Naive thymus-derived CD4-positive, alpha-beta T cell (primary cell): ENCODE data around the gene AUH. TPM values are rescaled to one million over a fixed set of nuclear protein-coding genes. Genes with fewer than 3 reads are reported as not detected.

Experiments used
- ATAC-seq: fragments of 150-1000 bp; cut with Tn5 transposase; 2 replicates; pipeline ENCODE4 v1.10.0; 2021; ENCODE audit warnings: mild to moderate bottlenecking, moderate library complexity
- CTCF ChIA-PET: fragments of 350-600 bp; sonication (Branson Sonifier 250); formaldehyde crosslinking; loops from one replicate; lab custom pipeline; 2021; ENCODE audit warnings: antibody characterized with exemption; lab: Charles Lee
- POLR2A ChIA-PET: fragments of 350-600 bp; sonication (Branson Sonifier 250); formaldehyde crosslinking; loops from one replicate; lab custom pipeline; 2021; ENCODE audit warnings: antibody characterized with exemption, inconsistent platforms; lab: Charles Lee
- DNase-seq, 9 donors: peaks; one replicate each; pipeline versions ENCODE4 v3.0.0 to v3.0.0-alpha.2; 2020 to 2022; ENCODE audit warnings: mixed read lengths in 1 of 9
- H3K27ac ChIP-seq: one replicate; pipeline ENCODE4 v1.7.0; 2013; ENCODE audit warnings: mild to moderate bottlenecking, low read depth, low read length, moderate library complexity
- H3K27me3 ChIP-seq, 2 donors: one replicate each; pipeline ENCODE4 v1.7.0; 2013; ENCODE audit warnings: low read length in 2 of 2, mild to moderate bottlenecking in 2 of 2, moderate library complexity in 2 of 2; ENCODE audit not compliant: control insufficient read depth in 2 of 2, insufficient read depth in 2 of 2
- H3K36me3 ChIP-seq, 3 experiments: 1 replicate in 2 of 3; 2 replicates in 1 of 3; pipeline ENCODE4 v1.7.0; 2013; ENCODE audit warnings: low read length in 3 of 3, mild to moderate bottlenecking in 3 of 3, moderate library complexity in 1 of 3; ENCODE audit not compliant: insufficient read depth in 3 of 3, control insufficient read depth in 2 of 3
- H3K4me1 ChIP-seq, 2 donors: one replicate each; pipeline ENCODE4 v1.7.0; 2013; ENCODE audit warnings: low read length in 2 of 2, mild to moderate bottlenecking in 2 of 2, moderate library complexity in 1 of 2; ENCODE audit not compliant: control insufficient read depth in 2 of 2, insufficient read depth in 2 of 2
- H3K4me3 ChIP-seq: 2 replicates; pipeline ENCODE4 v1.7.0; 2013; ENCODE audit warnings: mild to moderate bottlenecking, low read length
- H3K9me3 ChIP-seq, 3 experiments: 1 replicate in 2 of 3; 2 replicates in 1 of 3; pipeline ENCODE4 v1.7.0; 2013; ENCODE audit warnings: low read length in 3 of 3; ENCODE audit not compliant: control insufficient read depth in 2 of 3
- H3K27ac Mint-ChIP-seq, 9 donors: one replicate each; pipeline ENCODE4 v1.8.0; 2020 to 2022; ENCODE audit warnings: mixed read lengths in 9 of 9, mild to moderate bottlenecking in 8 of 9, moderate library complexity in 5 of 9, inconsistent platforms in 2 of 9
- H3K27me3 Mint-ChIP-seq, 5 donors: one replicate each; pipeline ENCODE4 v1.8.0; 2021 to 2022; ENCODE audit warnings: mixed read lengths in 5 of 5, mild to moderate bottlenecking in 1 of 5
- H3K36me3 Mint-ChIP-seq, 5 donors: one replicate each; pipeline ENCODE4 v1.8.0; 2020 to 2022; ENCODE audit warnings: mixed read lengths in 5 of 5, mild to moderate bottlenecking in 3 of 5, inconsistent platforms in 1 of 5
- H3K4me1 Mint-ChIP-seq, 7 donors: one replicate each; pipeline ENCODE4 v1.8.0; 2020 to 2022; ENCODE audit warnings: mixed read lengths in 7 of 7, mild to moderate bottlenecking in 3 of 7, inconsistent platforms in 1 of 7
- H3K4me3 Mint-ChIP-seq, 10 donors: one replicate each; pipeline ENCODE4 v1.8.0; 2020 to 2022; ENCODE audit warnings: mild to moderate bottlenecking in 10 of 10, mixed read lengths in 10 of 10, moderate library complexity in 6 of 10, inconsistent platforms in 2 of 10
- H3K9me3 Mint-ChIP-seq, 11 donors: one replicate each; pipeline ENCODE4 v1.8.0; 2020 to 2022; ENCODE audit warnings: mixed read lengths in 11 of 11, mild to moderate bottlenecking in 4 of 11, inconsistent platforms in 1 of 11, moderate library complexity in 1 of 11
- intact Hi-C, 2 donors: fragments of 100-400 bp; cut with micrococcal nuclease; formaldehyde crosslinking; loops; one replicate each; pipeline ENCODE4 v1.15.1; 2023
- polyA plus RNA-seq, 2 donors: library from polyadenylated mRNA; unstranded; fragments of 300-500 nt; fragmentation: Illumina TruSeq; gene quantifications; one replicate each; pipeline ENCODE4 v1.2.3, GENCODE V29; 2021
- total RNA-seq, 6 experiments: library from RNA in 5 of 6; stranded (reverse) in 5 of 6; gene quantifications; 1 replicate in 5 of 6; 2 replicates in 1 of 6; pipeline ENCODE4 v1.2.3 and lab custom pipeline; 2021 to 2026

AUH gene
- total and polyA plus RNA-seq, 7 experiments from 2014 or later: 11.6 to 30.1 (median 17.8) TPM

GRCh38 chr9:91211414-91211813 lies 150.3 kb downstream of the AUH start:
- POLR2A ChIA-PET: no interaction called here
- peak overlapping the region in 1 of 10 donors; percentile 79 for H3K4me3 Mint-ChIP-seq
- no peaks in the 10 kb centered on the region for H3K36me3 ChIP-seq
- peaks cover 0 to 2% (median 0%) of the 10 kb centered on the region in 11 donors for H3K9me3 Mint-ChIP-seq
- peaks cover 0 to 39% (median 0%) of the 10 kb centered on the region in 5 donors for H3K36me3 Mint-ChIP-seq
- no peaks in the 10 kb centered on the region for H3K27me3 ChIP-seq
- intact Hi-C loops: no loop called here
- ATAC-seq: no peak
- no peak for DNase-seq
- CTCF ChIA-PET: no interaction called here
- H3K4me1 ChIP-seq: peaks cover 17 to 18% of the 10 kb centered on the region in 2 donors
- H3K27ac ChIP-seq: no peak overlapping the region
- H3K27me3 Mint-ChIP-seq: no peaks in the 10 kb centered on the region
- H3K4me3 ChIP-seq: no peak overlapping the region
- no peaks in the 10 kb centered on the region for H3K9me3 ChIP-seq
- H3K27ac Mint-ChIP-seq: peak overlapping the region in 6 of 9 donors; percentile 18 to 86 (median 55)
- peaks cover 13 to 54% (median 37%) of the 10 kb centered on the region in 7 donors for H3K4me1 Mint-ChIP-seq

- Mint-ChIP-seq H3K27me3 (no peaks in the 10 kb centered on the region), H3K4me1 (peaks cover 13 to 60% (median 37%) of the 10 kb centered on the region in 7 donors), H3K27ac (peak overlapping the region in 1 of 9 donors; percentile 34), H3K4me3 (no peak overlapping the region), H3K36me3 (peaks cover 0 to 41% (median 0%) of the 10 kb centered on the region in 5 donors), H3K9me3 (peaks cover 0 to 2% (median 0%) of the 10 kb centered on the region in 11 donors)
- DNase-seq: no peak
- no peaks in the 10 kb centered on the region for H3K27me3 ChIP-seq
- H3K4me3 ChIP-seq: no peak overlapping the region
- intact Hi-C loops: no loop called here
- POLR2A ChIA-PET: no interaction called here
- H3K27ac ChIP-seq: no peak overlapping the region
- H3K9me3 ChIP-seq: no peaks in the 10 kb centered on the region
- CTCF ChIA-PET: no interaction called here
- no peaks in the 10 kb centered on the region for H3K36me3 ChIP-seq
- H3K4me1 ChIP-seq: peaks cover 17 to 18% of the 10 kb centered on the region in 2 donors
- ATAC-seq: no peak
These were observed 151.4 kb downstream of the AUH start for GRCh38 chr9:91210318-91210717.

- intact Hi-C loops: loop anchor here (1.0 to 5.0 kb wide), 6 partner anchors 15 to 153 kb away; partner anchors contain the start of gene AUH (in 1 of the 2)
These were observed 152.9 kb downstream of the AUH start for GRCh38 chr9:91208837-91209236.

GRCh38 chr9:91208419-91208745 lies 153.3 kb downstream of the AUH start:
- intact Hi-C loops: loop anchor here (1.0 to 5.0 kb wide), 6 partner anchors 14 to 154 kb away; partner anchors contain the start of gene AUH (in 1 of the 2)
- ATAC-seq (no peak), DNase-seq (no peak)
- H3K4me3 Mint-ChIP-seq: peak overlapping the region; percentile 49 to 89 (median 80)
- CTCF ChIA-PET: no interaction called here
- peaks cover 0 to 45% (median 0%) of the 10 kb centered on the region in 5 donors for H3K36me3 Mint-ChIP-seq
- peak overlapping the region; percentile 31 for H3K27ac ChIP-seq
- peak overlapping the region; percentile 52 to 91 (median 83) for H3K27ac Mint-ChIP-seq
- peaks cover 0 to 8% (median 0%) of the 10 kb centered on the region in 11 donors for H3K9me3 Mint-ChIP-seq
- H3K9me3 ChIP-seq: no peaks in the 10 kb centered on the region
- peaks cover 13 to 61% (median 37%) of the 10 kb centered on the region in 7 donors for H3K4me1 Mint-ChIP-seq
- peak overlapping the region; percentile 4 for H3K4me3 ChIP-seq
- H3K27me3 ChIP-seq: no peaks in the 10 kb centered on the region
- no peaks in the 10 kb centered on the region for H3K27me3 Mint-ChIP-seq
- H3K4me1 ChIP-seq: peaks cover 17 to 18% of the 10 kb centered on the region in 2 donors
- H3K36me3 ChIP-seq: no peaks in the 10 kb centered on the region
- POLR2A ChIA-PET: no interaction called here

More at GRCh38 chr9:91208837-91209236, 152.9 kb downstream of the AUH start:
- Histone ChIP-seq H3K9me3 (no peaks in the 10 kb centered on the region), H3K4me1 (peaks cover 17 to 18% of the 10 kb centered on the region in 2 donors), H3K27ac (no peak overlapping the region), H3K4me3 (no peak overlapping the region), H3K27me3 (no peaks in the 10 kb centered on the region), H3K36me3 (no peaks in the 10 kb centered on the region)
- Mint-ChIP-seq H3K9me3 (peaks cover 0 to 8% (median 0%) of the 10 kb centered on the region in 11 donors), H3K27me3 (no peaks in the 10 kb centered on the region), H3K27ac (peak overlapping the region in 6 of 9 donors; percentile 41 to 91 (median 81)), H3K4me3 (peak overlapping the region in 5 of 10 donors; percentile 35 to 89 (median 49)), H3K4me1 (peaks cover 13 to 62% (median 37%) of the 10 kb centered on the region in 7 donors), H3K36me3 (peaks cover 0 to 46% (median 0%) of the 10 kb centered on the region in 5 donors)
- POLR2A ChIA-PET: no interaction called here
- DNase-seq (no peak), ATAC-seq (peak; percentile 7)
- CTCF ChIA-PET: no interaction called here

- peak overlapping the region; percentile 4 for H3K4me3 ChIP-seq
These were observed 153.8 kb downstream of the AUH start for GRCh38 chr9:91207729-91208418.

GRCh38 chr9:91207397-91207728 lies 154.4 kb downstream of the AUH start:
- H3K36me3 ChIP-seq: no peaks in the 10 kb centered on the region
- ATAC-seq (no peak), DNase-seq (no peak)
- ChIA-PET POLR2A (interaction anchor here (0.6 kb wide), 1 partner anchor 15 kb away, joined by 4 read pairs; no protein-coding TSS in a partner anchor), CTCF (no interaction called here)
- no peaks in the 10 kb centered on the region for H3K27me3 ChIP-seq
- Mint-ChIP-seq H3K9me3 (peaks cover 0 to 14% (median under 1%) of the 10 kb centered on the region in 11 donors), H3K4me1 (peaks cover 13 to 57% (median 35%) of the 10 kb centered on the region in 7 donors), H3K27me3 (no peaks in the 10 kb centered on the region), H3K27ac (peak overlapping the region in 8 of 9 donors; percentile 52 to 91 (median 81)), H3K4me3 (peak overlapping the region; percentile 49 to 89 (median 80)), H3K36me3 (peaks cover 0 to 44% (median 1%) of the 10 kb centered on the region in 5 donors)
- intact Hi-C loops: loop anchor here in 1 of 2 donors (5.0 kb wide), 1 partner anchor 155 kb away; the partner anchor contains the start of gene AUH
- no peaks in the 10 kb centered on the region for H3K9me3 ChIP-seq
- peaks cover 15 to 17% of the 10 kb centered on the region in 2 donors for H3K4me1 ChIP-seq
- H3K4me3 ChIP-seq: no peak overlapping the region
- H3K27ac ChIP-seq: no peak overlapping the region

More at GRCh38 chr9:91207729-91208418, 153.8 kb downstream of the AUH start:
- peak in 5 of 9 donors; percentile 13 to 24 (median 21) for DNase-seq
- no peaks in the 10 kb centered on the region for H3K27me3 Mint-ChIP-seq
- ATAC-seq: peak; percentile 74
- H3K9me3 ChIP-seq: no peaks in the 10 kb centered on the region
- H3K36me3 Mint-ChIP-seq: peaks cover 0 to 45% (median 3%) of the 10 kb centered on the region in 5 donors
- intact Hi-C loops: loop anchor here (1.0 to 5.0 kb wide), 6 partner anchors 14 to 154 kb away; partner anchors contain the start of gene AUH (in 1 of the 2)
- no peaks in the 10 kb centered on the region for H3K36me3 ChIP-seq
- H3K4me3 Mint-ChIP-seq: peak overlapping the region; percentile 49 to 89 (median 80)
- CTCF ChIA-PET: no interaction called here
- peaks cover 13 to 61% (median 37%) of the 10 kb centered on the region in 7 donors for H3K4me1 Mint-ChIP-seq
- peak overlapping the region; percentile 31 for H3K27ac ChIP-seq
- H3K4me1 ChIP-seq: peaks cover 17 to 18% of the 10 kb centered on the region in 2 donors
- peaks cover 0 to 12% (median 0%) of the 10 kb centered on the region in 11 donors for H3K9me3 Mint-ChIP-seq
- peak overlapping the region; percentile 52 to 91 (median 83) for H3K27ac Mint-ChIP-seq
- POLR2A ChIA-PET: interaction anchor here (0.6 kb wide), 1 partner anchor 15 kb away, joined by 4 read pairs; no protein-coding TSS in a partner anchor
- H3K27me3 ChIP-seq: no peaks in the 10 kb centered on the region
